ENCODE data around the gene SORCS1.

Gene SORCS1

GRCh38 chr10:106816318-106817085 is 348.0 kb downstream of the SORCS1 start:
- no peak for DNase-seq (ENCODE audit: low read depth in 2 of 2)

- DNase-seq (ENCODE audit: low read depth in 2 of 2) = no peak
These were observed 349.0 kb downstream of the SORCS1 start for GRCh38 chr10:106815427-106816043.

GRCh38 chr10:106804992-106805582 is 359.4 kb downstream of the SORCS1 start:
- DNase-seq (ENCODE audit: low read depth in 2 of 2) = no peak

DNA sequence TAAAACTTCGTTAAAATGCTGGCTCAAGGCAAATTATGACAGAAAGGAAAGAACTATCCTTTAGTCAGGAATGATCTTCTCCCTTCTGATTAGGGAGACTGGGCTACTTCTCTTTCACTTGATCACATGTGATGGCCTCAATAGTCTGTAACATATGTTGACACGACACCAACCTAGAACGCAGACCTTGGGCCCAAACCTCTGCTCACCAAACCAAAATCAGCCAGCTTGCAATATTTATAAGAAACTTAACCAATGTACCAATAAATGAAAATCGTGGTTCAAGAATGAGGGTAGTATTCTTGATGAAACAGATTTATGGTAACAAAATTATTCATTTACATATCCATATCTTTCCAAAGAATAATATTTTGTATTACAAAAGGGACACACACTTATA is 361.6 kb downstream of the SORCS1 start:
- DNase-seq (ENCODE audit: low read depth in 2 of 2) = no peak

DNA sequence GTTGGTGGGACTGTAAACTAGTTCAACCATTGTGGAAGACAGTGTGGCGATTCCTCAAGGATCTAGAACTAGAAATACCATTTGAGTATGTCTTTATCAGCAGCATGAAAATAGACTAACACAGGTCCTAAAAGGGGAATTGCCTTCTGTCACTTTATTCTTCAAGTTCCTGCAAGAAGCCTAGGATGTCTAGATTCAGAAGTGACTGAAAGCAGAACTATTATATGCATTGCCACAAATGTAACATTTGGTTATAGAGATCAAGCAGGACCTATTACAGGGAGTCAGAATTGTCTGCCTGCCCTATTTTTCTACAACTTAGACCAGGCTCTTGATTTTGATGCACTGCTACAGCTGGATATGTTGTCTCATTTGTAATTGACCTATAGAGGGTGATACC is 364.7 kb downstream of the SORCS1 start:
- no peak for DNase-seq (ENCODE audit: low read depth in 2 of 2)

DNA sequence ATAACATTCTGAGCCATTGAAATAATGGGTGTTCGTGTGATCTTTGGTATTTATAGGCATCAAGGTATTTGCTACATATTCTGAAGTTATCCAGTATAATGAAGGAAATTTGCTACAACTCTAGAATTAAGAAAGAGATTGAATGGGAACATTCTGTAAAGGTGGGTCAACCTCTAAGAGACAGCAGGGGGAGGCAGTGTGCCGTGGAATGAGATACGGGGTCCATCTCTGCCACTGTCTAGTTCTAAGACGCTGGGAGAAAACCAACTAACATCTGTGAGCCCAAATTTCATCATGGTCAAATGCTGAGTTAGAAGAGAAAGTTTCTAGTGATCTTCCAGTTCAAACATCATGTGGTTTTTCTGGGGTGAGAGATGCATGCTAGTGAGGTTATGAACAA is 368.9 kb downstream of the SORCS1 start:
- no peak for DNase-seq (ENCODE audit: low read depth in 2 of 2)

DNA sequence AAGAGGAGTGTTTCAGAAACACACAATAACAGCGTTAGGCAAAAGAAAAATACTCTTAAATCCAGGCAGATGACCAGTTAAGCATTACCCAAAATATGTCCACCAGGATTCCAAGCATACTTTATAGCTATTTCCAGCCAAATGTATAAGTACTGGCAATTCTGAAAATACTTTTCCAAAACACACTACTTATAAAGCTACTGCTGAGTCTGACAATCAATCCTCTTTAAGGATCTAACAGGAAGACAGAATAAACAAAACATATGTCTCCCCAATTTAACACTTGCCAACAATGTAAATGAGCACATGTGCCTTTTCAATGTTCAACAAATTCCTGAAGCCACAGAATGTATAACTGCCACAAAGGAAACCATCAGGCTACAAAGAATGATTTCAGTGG is 370.9 kb downstream of the SORCS1 start:
- no peak for DNase-seq (ENCODE audit: low read depth in 2 of 2)

- DNase-seq (ENCODE audit: low read depth in 2 of 2) = no peak
These were observed 374.9 kb downstream of the SORCS1 start for GRCh38 chr10:106789623-106790022.

- DNase-seq (ENCODE audit: low read depth in 2 of 2) = no peak
These were observed 375.5 kb downstream of the SORCS1 start for GRCh38 chr10:106788982-106789381.

DNA sequence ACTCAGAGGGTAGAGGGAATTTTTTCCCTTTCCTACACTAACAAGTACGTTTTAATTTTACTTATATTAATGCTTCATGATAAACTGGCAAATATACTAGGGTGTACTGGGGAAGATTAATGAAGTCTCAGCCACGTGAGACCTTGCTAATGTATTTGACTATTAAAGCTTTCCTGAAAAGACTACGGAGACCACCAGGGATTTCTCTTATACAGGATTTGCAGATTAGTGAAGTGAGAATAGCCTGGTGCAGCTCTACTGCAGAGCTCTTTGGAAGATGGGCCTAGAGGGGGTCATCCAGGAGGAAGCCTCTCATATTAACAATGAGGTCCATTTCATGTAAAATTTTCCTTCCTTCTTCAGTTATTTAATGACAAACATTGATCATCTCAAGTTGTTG is 379.0 kb downstream of the SORCS1 start:
- no peak for DNase-seq (ENCODE audit: low read depth in 2 of 2)

GRCh38 chr10:106780632-106781031 is 383.9 kb downstream of the SORCS1 start:
- no peak for DNase-seq (ENCODE audit: low read depth in 2 of 2)

DNA sequence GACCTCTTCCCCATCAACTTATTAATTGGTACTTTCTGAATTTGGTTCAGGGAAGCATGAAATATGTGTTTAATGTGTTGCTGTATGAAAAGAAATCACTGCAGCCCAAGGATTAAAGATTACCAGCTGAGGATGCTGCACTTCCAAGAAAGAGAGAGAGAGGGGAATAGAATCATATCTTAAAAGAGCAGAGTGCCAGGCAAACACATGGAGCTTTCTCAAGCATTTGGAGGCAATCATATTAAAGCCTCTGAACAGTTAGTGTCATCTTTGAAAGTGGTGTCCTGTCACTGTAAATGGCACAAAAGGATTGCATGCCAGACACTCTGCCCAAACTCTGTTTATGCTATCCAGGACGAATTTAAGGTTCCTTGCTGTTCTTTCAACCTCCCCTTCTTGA is 386.7 kb downstream of the SORCS1 start:
- DNase-seq (ENCODE audit: low read depth in 2 of 2) = no peak

DNA sequence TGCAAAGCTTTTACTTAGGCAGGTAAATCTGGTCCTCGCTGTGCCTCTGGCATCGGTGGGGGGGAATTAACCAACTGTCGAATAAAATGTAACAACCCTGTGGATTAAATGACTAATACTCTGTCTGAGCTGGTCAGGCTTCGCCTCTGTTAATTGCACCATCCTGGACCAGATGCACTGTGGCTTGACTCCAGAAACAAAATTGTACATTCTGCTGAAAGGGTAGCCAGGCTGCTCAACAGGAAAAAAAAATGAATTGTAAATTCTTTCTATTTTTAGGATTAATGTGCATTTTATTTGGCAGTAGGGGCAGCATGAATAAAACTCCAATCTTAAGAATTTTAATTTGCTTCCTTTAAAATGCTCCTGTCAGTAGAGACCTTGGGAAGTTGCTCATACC is 389.4 kb downstream of the SORCS1 start:
- DNase-seq (ENCODE audit: low read depth in 2 of 2) = no peak

DNA sequence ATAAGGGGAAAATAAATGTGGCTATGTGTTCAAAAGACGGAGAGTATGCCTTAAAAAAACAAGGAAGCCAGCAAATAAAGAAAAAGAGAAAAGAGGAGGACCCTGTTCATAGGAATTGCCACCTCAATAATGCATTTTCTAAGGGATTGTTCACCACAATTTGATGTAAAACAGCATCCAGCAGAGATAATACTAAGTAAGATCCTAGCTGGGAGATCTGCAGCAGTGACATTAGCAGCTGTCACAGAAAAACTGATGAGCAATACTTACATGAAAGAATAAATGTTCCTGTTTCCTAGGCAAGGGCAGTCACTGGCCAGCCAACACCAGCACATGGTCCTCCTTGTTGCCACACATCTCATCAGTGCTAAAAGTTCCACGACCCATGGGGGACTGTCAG is 391.5 kb downstream of the SORCS1 start:
- no peak for DNase-seq (ENCODE audit: low read depth in 2 of 2)

GRCh38 chr10:106771154-106771553 is 393.4 kb downstream of the SORCS1 start:
- DNase-seq (ENCODE audit: low read depth in 2 of 2) = no peak

- no peak for DNase-seq (ENCODE audit: low read depth in 2 of 2)
These were observed 396.3 kb downstream of the SORCS1 start for GRCh38 chr10:106768204-106768603.

DNA sequence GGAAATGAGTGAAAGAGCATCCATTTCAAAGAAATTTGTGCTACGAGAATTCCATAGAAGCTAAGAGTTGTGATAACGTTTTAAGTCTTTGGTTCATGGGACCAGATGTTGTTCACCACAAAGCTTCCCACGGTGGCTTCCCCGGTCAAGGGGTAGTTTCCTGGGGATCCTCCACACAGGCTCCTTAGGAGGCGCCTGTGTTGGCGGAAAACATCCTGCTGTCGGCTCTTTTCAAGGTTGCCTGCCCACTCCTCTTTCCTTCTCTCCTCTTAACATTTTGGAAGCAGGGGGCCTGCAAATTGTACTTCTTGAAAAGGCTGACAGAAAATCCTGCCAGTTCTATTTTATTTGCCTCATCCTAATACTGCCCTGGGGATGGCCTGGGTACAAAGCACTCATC is 398.6 kb downstream of the SORCS1 start:
- no peak for DNase-seq (ENCODE audit: low read depth in 2 of 2)

GRCh38 chr10:106765241-106765754 is 399.2 kb downstream of the SORCS1 start:
- DNase-seq (ENCODE audit: low read depth in 2 of 2) = no peak

DNA sequence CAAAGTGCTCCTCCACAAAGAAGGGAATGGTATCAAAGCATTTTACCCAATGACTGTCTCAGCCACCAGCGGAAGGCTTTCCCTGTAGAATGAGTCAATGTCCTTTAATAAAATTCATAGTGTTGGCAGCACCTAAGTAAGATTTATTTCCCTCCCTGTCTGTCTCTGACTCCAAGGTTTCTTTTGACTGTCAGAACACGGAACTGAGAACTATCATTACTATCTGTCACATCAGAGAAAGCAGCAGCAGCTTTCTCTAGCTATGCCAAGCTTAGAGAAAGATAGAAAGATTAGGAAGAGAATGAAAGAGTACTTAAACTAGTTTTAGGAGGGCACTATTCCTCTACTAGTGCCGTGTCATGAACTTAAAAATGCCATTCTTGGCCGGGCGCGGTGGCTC is 400.1 kb downstream of the SORCS1 start:
- DNase-seq (ENCODE audit: low read depth in 2 of 2) = no peak

DNA sequence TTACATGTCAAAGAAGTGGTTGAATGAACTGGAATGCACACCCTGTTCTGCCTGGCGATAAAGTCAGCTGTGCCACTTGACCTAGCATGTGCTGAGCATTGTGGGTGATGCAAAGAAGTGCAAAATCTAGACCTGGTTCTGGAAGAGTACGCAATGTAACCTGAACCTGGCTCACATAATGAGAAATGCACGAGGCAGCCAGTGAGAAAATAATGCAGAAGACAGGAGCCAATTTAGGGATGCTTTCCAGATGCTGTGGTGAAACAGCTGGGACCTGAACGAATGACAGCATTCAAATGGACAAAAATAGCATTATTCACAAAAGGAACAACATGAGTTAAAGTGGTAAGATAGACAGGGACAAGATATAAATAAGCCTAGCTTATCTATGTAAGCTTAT is 402.6 kb downstream of the SORCS1 start:
- DNase-seq (ENCODE audit: low read depth in 2 of 2) = no peak

DNA sequence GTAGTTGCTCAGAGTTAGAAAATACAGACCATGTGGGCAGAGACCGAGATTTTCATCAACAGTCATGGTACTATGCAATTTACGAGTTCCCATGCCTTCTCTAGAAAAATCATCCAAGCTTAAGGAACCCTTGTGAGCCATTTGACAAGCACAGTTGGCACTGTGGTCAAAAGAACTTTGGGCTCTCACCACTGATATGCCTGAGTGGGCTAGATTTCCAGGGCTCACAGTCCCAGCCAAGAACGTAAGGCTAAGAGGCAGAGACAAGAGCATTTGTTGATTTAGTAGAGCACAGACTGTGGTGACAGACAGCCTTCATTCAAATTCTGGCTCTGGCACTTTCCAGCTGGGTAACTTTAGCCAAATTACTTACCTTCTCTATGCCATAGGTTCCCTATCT is 407.0 kb downstream of the SORCS1 start:
- DNase-seq (ENCODE audit: low read depth in 2 of 2) = no peak

DNA sequence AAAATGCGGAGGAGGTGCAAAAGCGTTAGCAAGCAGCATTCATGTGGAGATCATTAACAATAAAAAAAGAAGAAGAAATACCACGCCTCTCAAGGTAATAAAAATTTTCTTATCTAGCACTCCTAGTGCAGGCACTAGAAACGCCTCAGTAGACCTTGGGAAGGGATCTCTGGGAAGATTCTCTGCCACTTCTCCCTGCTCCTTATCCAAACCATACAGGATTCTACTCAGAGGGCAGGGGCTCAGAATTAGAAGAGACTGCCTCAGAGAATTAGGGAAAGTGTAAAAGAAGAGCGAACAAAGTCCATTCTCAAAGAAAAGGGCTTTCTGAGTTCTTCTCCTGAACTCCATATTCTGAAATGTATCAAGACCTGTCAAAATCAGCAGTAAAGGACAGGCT is 413.4 kb downstream of the SORCS1 start:
- DNase-seq (ENCODE audit: low read depth in 2 of 2) = no peak

DNA sequence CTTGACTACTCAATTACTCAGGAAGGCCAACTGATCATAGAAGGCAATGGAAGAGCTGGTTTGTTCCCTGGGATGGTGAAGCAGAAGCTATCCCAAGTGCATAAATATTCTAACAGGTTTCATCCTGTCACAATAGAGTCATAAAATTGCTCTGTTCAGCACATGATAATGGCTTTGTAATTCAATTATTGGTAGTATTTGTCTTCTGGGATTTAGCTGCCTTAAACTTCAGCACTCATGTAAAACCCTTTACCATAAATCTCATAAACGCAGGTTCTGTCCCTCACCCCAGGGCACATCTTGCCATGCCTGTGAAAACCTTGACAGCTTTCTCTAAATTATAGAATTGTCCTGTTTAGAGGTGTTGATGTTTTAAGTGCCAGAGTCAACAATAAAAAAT is 417.6 kb downstream of the SORCS1 start:
- no peak for DNase-seq (ENCODE audit: low read depth in 2 of 2)
